ENCODE measurements around the gene SYT11.

Gene SYT11

GRCh38 chr1:155816351-155816750 is 43.0 kb upstream of the SYT11 start:
- Histone ChIP-seq H3K36me3 (ENCODE audit: insufficient read depth, low read length) (peaks cover 77% of the 10 kb centered on the region), H3K9ac (ENCODE audit: low read depth, low read length, poor library complexity, severe bottlenecking) (no peak overlapping the region)

DNA sequence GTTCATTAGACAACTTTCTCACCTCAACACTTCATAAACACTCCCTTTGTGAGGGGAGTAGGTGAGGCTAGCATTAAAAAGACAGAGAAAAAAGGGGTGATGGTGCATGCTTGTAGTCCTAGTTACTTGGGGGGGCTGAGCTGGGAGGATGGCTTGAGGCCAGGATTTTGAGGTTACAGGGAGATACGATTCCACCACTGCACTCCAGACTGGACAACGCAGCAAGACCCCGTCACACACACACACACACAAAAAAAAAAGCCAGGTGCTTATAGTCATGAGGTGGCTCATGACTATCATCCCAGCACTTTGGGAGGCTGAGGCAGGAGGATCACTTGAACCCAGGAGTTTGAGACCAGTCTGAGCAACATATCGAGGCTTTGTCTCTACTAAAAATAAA is 31.9 kb upstream of the SYT11 start:
- H3K4me3 ChIP-seq (ENCODE audit: low read length, poor library complexity, severe bottlenecking), result no peak overlapping the region
- H3K9me3 ChIP-seq (ENCODE audit: insufficient read depth, low read depth, low read length), result no peaks in the 10 kb centered on the region
- H3K4me2 ChIP-seq (ENCODE audit: low read depth, low read length, poor library complexity, severe bottlenecking), result no peak overlapping the region
- no peaks in the 10 kb centered on the region for H3K27me3 ChIP-seq (ENCODE audit: insufficient read depth, low read length, poor library complexity, severe bottlenecking)
- H2AFZ ChIP-seq (ENCODE audit: low read length), result no peak overlapping the region
- H3K9me2 ChIP-seq (replicated peaks; ENCODE audit: low read depth, low read length), result no peaks in the 10 kb centered on the region
- no peaks in the 10 kb centered on the region for H3K4me1 ChIP-seq (ENCODE audit: insufficient read depth, low read length, poor library complexity, severe bottlenecking)
- no peak for TF ChIP-seq CTCF (conservative IDR thresholded peaks at IDR 0.05; ENCODE audit: low read length)
- no peak for TF ChIP-seq EZH2phosphoT487 (IDR thresholded peaks at IDR 0.05; ENCODE audit: borderline replicate concordance)
- no peak overlapping the region for H3K9ac ChIP-seq (ENCODE audit: low read depth, low read length, poor library complexity, severe bottlenecking)
- H3K36me3 ChIP-seq (ENCODE audit: insufficient read depth, low read length), result peaks cover 32% of the 10 kb centered on the region
- no peaks in the 10 kb centered on the region for H4K20me1 ChIP-seq (ENCODE audit: insufficient read depth, low read length, poor library complexity, severe bottlenecking)
- 0 out of 2 replicates have a peak, but pooled peaks cover 8% of the 10 kb centered on the region for H3K79me2 ChIP-seq (ENCODE audit: insufficient read depth, low read length)
- no peaks in the 10 kb centered on the region for H3F3A ChIP-seq (ENCODE audit: low read depth)

More at GRCh38 chr1:155816351-155816750, 43.0 kb upstream of the SYT11 start:
- H3K9me2 ChIP-seq (replicated peaks; ENCODE audit: low read depth, low read length), result no peaks in the 10 kb centered on the region
- H3K79me2 ChIP-seq (ENCODE audit: insufficient read depth, low read length), result no peaks in the 10 kb centered on the region
- no peak overlapping the region for H2AFZ ChIP-seq (ENCODE audit: low read length)
- H3F3A ChIP-seq (ENCODE audit: low read depth), result no peaks in the 10 kb centered on the region
- no peak overlapping the region for H3K4me2 ChIP-seq (ENCODE audit: low read depth, low read length, poor library complexity, severe bottlenecking)
- no peaks in the 10 kb centered on the region for H4K20me1 ChIP-seq (ENCODE audit: insufficient read depth, low read length, poor library complexity, severe bottlenecking)
- no peak overlapping the region for H3K4me3 ChIP-seq (ENCODE audit: low read length, poor library complexity, severe bottlenecking)
- TF ChIP-seq CTCF (conservative IDR thresholded peaks at IDR 0.05; ENCODE audit: low read length) (no peak), EZH2phosphoT487 (IDR thresholded peaks at IDR 0.05; ENCODE audit: borderline replicate concordance) (no peak)
- no peaks in the 10 kb centered on the region for H3K9me3 ChIP-seq (ENCODE audit: insufficient read depth, low read depth, low read length)
- no peaks in the 10 kb centered on the region for H3K4me1 ChIP-seq (ENCODE audit: insufficient read depth, low read length, poor library complexity, severe bottlenecking)
- H3K27me3 ChIP-seq (ENCODE audit: insufficient read depth, low read length, poor library complexity, severe bottlenecking), result no peaks in the 10 kb centered on the region

GRCh38 chr1:155831279-155831976 is 27.9 kb upstream of the SYT11 start:
- H3K9me2 ChIP-seq (replicated peaks; ENCODE audit: low read depth, low read length), result no peaks in the 10 kb centered on the region
- H3K36me3 ChIP-seq (ENCODE audit: insufficient read depth, low read length), result peaks cover 4% of the 10 kb centered on the region; the same call in 1 of the 2 replicates
- no peak for TF ChIP-seq EZH2phosphoT487 (IDR thresholded peaks at IDR 0.05; ENCODE audit: borderline replicate concordance)
- TF ChIP-seq CTCF (conservative IDR thresholded peaks at IDR 0.05; ENCODE audit: low read length), result no peak
- H3K4me2 ChIP-seq (ENCODE audit: low read depth, low read length, poor library complexity, severe bottlenecking), result no peak overlapping the region
- no peaks in the 10 kb centered on the region for H3K4me1 ChIP-seq (ENCODE audit: insufficient read depth, low read length, poor library complexity, severe bottlenecking)
- no peaks in the 10 kb centered on the region for H3K9me3 ChIP-seq (ENCODE audit: insufficient read depth, low read depth, low read length)
- no peak overlapping the region for H3K9ac ChIP-seq (ENCODE audit: low read depth, low read length, poor library complexity, severe bottlenecking)
- H3K79me2 ChIP-seq (ENCODE audit: insufficient read depth, low read length), result 0 out of 2 replicates have a peak, but pooled peaks cover 19% of the 10 kb centered on the region
- H2AFZ ChIP-seq (ENCODE audit: low read length), result no peak overlapping the region
- no peaks in the 10 kb centered on the region for H3K27me3 ChIP-seq (ENCODE audit: insufficient read depth, low read length, poor library complexity, severe bottlenecking)
- no peaks in the 10 kb centered on the region for H3F3A ChIP-seq (ENCODE audit: low read depth)
- no peak overlapping the region for H3K4me3 ChIP-seq (ENCODE audit: low read length, poor library complexity, severe bottlenecking)
- no peaks in the 10 kb centered on the region for H4K20me1 ChIP-seq (ENCODE audit: insufficient read depth, low read length, poor library complexity, severe bottlenecking)
